SK-N-SH (cell line): ENCODE results near the gene AKT3. TPM values are rescaled to one million over a fixed set of nuclear protein-coding genes. Genes with fewer than 3 reads are reported as not detected.

Experiments used
- CTCF ChIA-PET: fragments of 300-600, 350-600 bp; formaldehyde crosslinking; extraction: SDS; loops from one replicate; lab custom pipeline; 2021; lab: Yijun Ruan, JAX
- POLR2A ChIA-PET: fragments of 350-600 bp; sonication (Branson Sonifier 250); formaldehyde crosslinking; extraction: SDS; loops from one replicate; lab custom pipeline; 2020; ENCODE audit warnings: antibody characterized with exemption, inconsistent platforms; lab: Yijun Ruan, JAX
- DNase-seq: peaks from one replicate; pipeline ENCODE4 v3.0.0; 2012
- H2AFZ ChIP-seq: fragments of 200-600 bp; sonication (generic); 2 replicates; pipeline ENCODE4 v1.8.1; 2016; ENCODE audit warnings: antibody characterized with exemption, mild to moderate bottlenecking, low read depth
- H3F3A ChIP-seq: fragments of 200-600 bp; sonication (generic); replicated peaks from 2 replicates; pipeline ENCODE3; 2016; ENCODE audit warnings: antibody characterized with exemption, mild to moderate bottlenecking; ENCODE audit not compliant: insufficient read depth
- H3K27ac ChIP-seq, 2 experiments: fragments of 200-500 bp in 1 of 2; fragments of 200-600 bp in 1 of 2; sonication (Bioruptor generic) in 1 of 2; sonication (generic), shearing (Covaris generic) in 1 of 2; 2 replicates each; pipeline versions ENCODE4 v1.5.1 to v1.6.1; 2014 to 2016; ENCODE audit warnings: low read depth in 2 of 2, inconsistent platforms in 1 of 2, low read length in 1 of 2, mild to moderate bottlenecking in 1 of 2, mixed read lengths in 1 of 2
- H3K27me3 ChIP-seq: fragments of 200-600 bp; sonication (generic), shearing (Covaris generic); 2 replicates; pipeline ENCODE4 v1.6.1; 2016; ENCODE audit warnings: mixed run types; ENCODE audit not compliant: insufficient read depth
- H3K36me3 ChIP-seq, 2 experiments: fragments of 200-500 bp in 1 of 2; fragments of 200-600 bp in 1 of 2; sonication (Bioruptor generic) in 1 of 2; sonication (generic) in 1 of 2; replicated peaks in 1 of 2; 2 replicates each; pipeline versions ENCODE3 to v1.5.1; 2014 to 2016; ENCODE audit warnings: low read length in 1 of 2, mild to moderate bottlenecking in 1 of 2; ENCODE audit not compliant: insufficient read depth in 2 of 2, control insufficient read depth in 1 of 2
- H3K4me1 ChIP-seq, 2 experiments: fragments of 200-500 bp in 1 of 2; fragments of 200-600 bp in 1 of 2; sonication (Bioruptor generic) in 1 of 2; sonication (generic), shearing (Covaris generic) in 1 of 2; 2 replicates each; pipeline versions ENCODE4 v1.5.1 to v1.6.1; 2014 to 2016; ENCODE audit warnings: low read depth in 1 of 2, low read length in 1 of 2, mixed run types in 1 of 2; ENCODE audit not compliant: insufficient read depth in 2 of 2, control insufficient read depth in 1 of 2
- H3K4me2 ChIP-seq: fragments of 200-600 bp; sonication (generic), shearing (Covaris generic); 2 replicates; pipeline ENCODE4 v1.6.1; 2017; ENCODE audit warnings: mixed run types
- H3K4me3 ChIP-seq, 2 experiments: fragments of 200-500 bp in 1 of 2; fragments of 200-600 bp in 1 of 2; sonication (Bioruptor generic) in 1 of 2; sonication (generic), shearing (Covaris generic) in 1 of 2; 2 replicates each; pipeline versions ENCODE4 v1.5.1 to v1.8.1; 2014 to 2016; ENCODE audit warnings: low read depth in 2 of 2, inconsistent platforms in 1 of 2, low read length in 1 of 2, mild to moderate bottlenecking in 1 of 2, mixed read lengths in 1 of 2, moderate library complexity in 1 of 2
- H3K79me2 ChIP-seq: fragments of 200-600 bp; sonication (generic); 2 replicates; pipeline ENCODE4 v1.8.1; 2017; ENCODE audit warnings: mild to moderate bottlenecking; ENCODE audit not compliant: insufficient read depth
- H3K9ac ChIP-seq: fragments of 200-600 bp; sonication (generic); 2 replicates; pipeline ENCODE4 v1.6.1; 2017; ENCODE audit warnings: mixed run types
- H3K9me2 ChIP-seq: fragments of 200-600 bp; sonication (generic); 2 replicates; pipeline ENCODE4 v1.6.1; 2017; ENCODE audit warnings: mixed run types
- H3K9me3 ChIP-seq: fragments of 200-600 bp; sonication (generic); 2 replicates; pipeline ENCODE4 v1.6.1; 2017; ENCODE audit warnings: mixed run types, mild to moderate bottlenecking, moderate library complexity
- H4K20me1 ChIP-seq: fragments of 200-600 bp; sonication (generic); 2 replicates; pipeline ENCODE4 v1.6.1; 2017; ENCODE audit warnings: mild to moderate bottlenecking, mixed run types; ENCODE audit not compliant: insufficient read depth
- CHD2 ChIP-seq: fragments of 150-350 bp; IDR thresholded peaks from 2 replicates; pipeline ENCODE4 v1.6.1; 2018; ENCODE audit warnings: low read length; ENCODE audit not compliant: partially characterized antibody
- ELF1 ChIP-seq: IDR thresholded peaks from 2 replicates; pipeline ENCODE4 v1.4.0; 2012
- EZH2phosphoT487 ChIP-seq: fragments of 200-600 bp; sonication (generic); IDR thresholded peaks from 2 replicates; pipeline ENCODE4 v1.6.1; 2017; ENCODE audit warnings: low read depth, mixed run types, mild to moderate bottlenecking, antibody characterized with exemption, moderate library complexity, borderline replicate concordance
- FOSL2 ChIP-seq: IDR thresholded peaks from 2 replicates; pipeline ENCODE4 v1.4.0; 2012; ENCODE audit warnings: low read depth, mild to moderate bottlenecking, moderate library complexity, borderline replicate concordance
- FOXJ3 ChIP-seq: sonication (generic); formaldehyde crosslinking; IDR thresholded peaks from 2 replicates; pipeline ENCODE4 v1.5.1; 2020; ENCODE audit warnings: mild to moderate bottlenecking, missing genetic modification reagents
- FOXM1 ChIP-seq: IDR thresholded peaks from 2 replicates; pipeline ENCODE4 v1.4.0; 2012; ENCODE audit warnings: low read depth, mild to moderate bottlenecking
- GATA2 ChIP-seq: sonication (generic); formaldehyde crosslinking; IDR thresholded peaks from 2 replicates; pipeline ENCODE4 v1.5.0; 2020; ENCODE audit warnings: mild to moderate bottlenecking, missing genetic modification reagents
- IRF3 ChIP-seq: fragments of 150-350 bp; IDR thresholded peaks from 2 replicates; pipeline ENCODE4 v1.6.1; 2016; ENCODE audit warnings: mild to moderate bottlenecking, low read depth, low read length
- JUND ChIP-seq: IDR thresholded peaks from 2 replicates; pipeline ENCODE4 v1.4.0; 2012
- MEF2A ChIP-seq: IDR thresholded peaks from 2 replicates; pipeline ENCODE4 v1.4.0; 2012; ENCODE audit warnings: low read depth, borderline replicate concordance
- MXI1 ChIP-seq: IDR thresholded peaks from 2 replicates; pipeline ENCODE4 v1.6.1; 2012; ENCODE audit warnings: mild to moderate bottlenecking, low read depth, low read length, improper control_type of control experiment
- NFIC ChIP-seq: IDR thresholded peaks from 2 replicates; pipeline ENCODE4 v1.4.0; 2012; ENCODE audit warnings: borderline replicate concordance
- PBX3 ChIP-seq: IDR thresholded peaks from 2 replicates; pipeline ENCODE4; 2012
- POLR2AphosphoS5 ChIP-seq: IDR thresholded peaks from 2 replicates; pipeline ENCODE4 v1.6.1; 2012; ENCODE audit warnings: low read depth, low read length
- RXRA ChIP-seq: IDR thresholded peaks from 2 replicates; pipeline ENCODE4 v1.4.0; 2012; ENCODE audit warnings: low read depth, mild to moderate bottlenecking, borderline replicate concordance
- SIN3A ChIP-seq: IDR thresholded peaks from 2 replicates; pipeline ENCODE4 v1.6.1; 2012; ENCODE audit warnings: low read depth, mild to moderate bottlenecking, low read length, moderate library complexity, borderline replicate concordance
- SMC3 ChIP-seq: IDR thresholded peaks from 2 replicates; pipeline ENCODE4 v1.6.1; 2012; ENCODE audit warnings: low read depth, low read length, improper control_type of control experiment
- TAF1 ChIP-seq: IDR thresholded peaks from 2 replicates; pipeline ENCODE4 v1.6.1; 2012; ENCODE audit warnings: low read depth, mild to moderate bottlenecking, low read length, moderate library complexity, borderline replicate concordance
- TCF12 ChIP-seq: IDR thresholded peaks from 2 replicates; pipeline ENCODE4 v1.4.0; 2012
- TEAD4 ChIP-seq: IDR thresholded peaks from 2 replicates; pipeline ENCODE4 v1.4.0; 2012; ENCODE audit warnings: mild to moderate bottlenecking, borderline replicate concordance; ENCODE audit not compliant: insufficient read depth
- USF1 ChIP-seq: IDR thresholded peaks from 2 replicates; pipeline ENCODE4 v1.4.0; 2012; ENCODE audit warnings: low read depth, borderline replicate concordance
- USF2 ChIP-seq: fragments of 150-350 bp; IDR thresholded peaks from 2 replicates; pipeline ENCODE4 v1.6.1; 2017; ENCODE audit warnings: antibody characterized with exemption, low read length, low read depth, borderline replicate concordance
- YY1 ChIP-seq: IDR thresholded peaks from 2 replicates; pipeline ENCODE4 v1.4.0; 2012; ENCODE audit warnings: low read depth, mild to moderate bottlenecking
- ZBTB33 ChIP-seq: IDR thresholded peaks from 2 replicates; pipeline ENCODE4 v1.4.0; 2012; ENCODE audit warnings: low read depth, borderline replicate concordance
- WGBS: methylation state at CpG from one replicate; pipeline ENCODE4 v1.1.6; 2017; ENCODE audit warnings: low lambda C conversion rate; 5-methylcytosine and 5-hydroxymethylcytosine counted together
- polyA plus RNA-seq, 3 experiments: library from polyadenylated mRNA; depleted of rRNA; stranded (reverse); fragments of >200 nt; gene quantifications; 2 replicates each; pipeline ENCODE4 v1.2.3, GENCODE V29; 2012

The AKT3 gene
- polyA plus RNA-seq, 1 of the 3 experiments (the other 2 are of a cell fraction), result 12.7 TPM

- TF ChIP-seq ZBTB33, result no peak
- no peak for TF ChIP-seq MEF2A
Observed at GRCh38 chr1:243526180-243526579, 323.9 kb downstream of the AKT3 start (continued).

GRCh38 chr1:243525085-243525487 lies 325.0 kb downstream of the AKT3 start:
- Histone ChIP-seq H3F3A (peaks cover 34% of the 10 kb centered on the region), H3K27ac (peak overlapping the region; percentile 71 to 89), H3K4me1 (peaks cover 5 to 13% of the 10 kb centered on the region in 2 experiments), H3K9me2 (no peaks in the 10 kb centered on the region), H4K20me1 (no peaks in the 10 kb centered on the region; the same call in 1 of the 2 replicates), H3K27me3 (no peaks in the 10 kb centered on the region), H3K79me2 (no peaks in the 10 kb centered on the region), H3K4me2 (peak overlapping the region; percentile 59), H3K9me3 (no peaks in the 10 kb centered on the region), H3K9ac (peak overlapping the region; percentile 65; the same call in 1 of the 2 replicates), H2AFZ (no peak overlapping the region), H3K4me3 (no peak overlapping the region), H3K36me3 (peaks cover 3 to 18% of the 10 kb centered on the region in 2 experiments)
- 11% methylated on average over 2 of the region's 2 CpGs for WGBS
- ChIA-PET POLR2A (no interaction called here), CTCF (no interaction called here)
- DNase-seq, result no peak
- no peak for TF ChIP-seq GATA2 (CRISPR knock-in tag)
- TF ChIP-seq NFIC, result peak; percentile 79
- TF ChIP-seq POLR2AphosphoS5, result no peak
- TF ChIP-seq SMC3, result no peak
- no peak for TF ChIP-seq FOXM1
- TF ChIP-seq TCF12, result peak; percentile 83
- TF ChIP-seq CHD2, result no peak
- TF ChIP-seq FOSL2, result peak; percentile 85
- TF ChIP-seq PBX3, result peak; percentile 56
- TF ChIP-seq EZH2phosphoT487, result no peak
- no peak for TF ChIP-seq IRF3
- TF ChIP-seq YY1, result peak; percentile 55; the same call in 1 of the 2 replicates
- TF ChIP-seq TEAD4, result 0 out of 2 replicates have a peak, but pooled peaks have one; percentile 41
- no peak for TF ChIP-seq SIN3A
- TF ChIP-seq JUND, result peak; percentile 93
- TF ChIP-seq USF2, result no peak
- TF ChIP-seq ZBTB33, result 0 out of 2 replicates have a peak, but pooled peaks have one; percentile 30
- TF ChIP-seq MEF2A, result peak; percentile 50; the same call in 1 of the 2 replicates
- no peak for TF ChIP-seq USF1
- TF ChIP-seq FOXJ3, result no peak
- TF ChIP-seq MXI1, result no peak
- TF ChIP-seq TAF1, result no peak
- TF ChIP-seq RXRA, result 0 out of 2 replicates have a peak, but pooled peaks have one; percentile 35
- TF ChIP-seq ELF1, result no peak
